ENCODE measurements around the gene GATB. TPM values are rescaled to one million over a fixed set of nuclear protein-coding genes. Genes with fewer than 3 reads are reported as not detected.

Gene GATB
- total and polyA plus RNA-seq, 2 donors (not counting 3 experiments of a cell fraction or from before 2014, with no cell fraction given): 14.4 to 17.7 TPM

DNA sequence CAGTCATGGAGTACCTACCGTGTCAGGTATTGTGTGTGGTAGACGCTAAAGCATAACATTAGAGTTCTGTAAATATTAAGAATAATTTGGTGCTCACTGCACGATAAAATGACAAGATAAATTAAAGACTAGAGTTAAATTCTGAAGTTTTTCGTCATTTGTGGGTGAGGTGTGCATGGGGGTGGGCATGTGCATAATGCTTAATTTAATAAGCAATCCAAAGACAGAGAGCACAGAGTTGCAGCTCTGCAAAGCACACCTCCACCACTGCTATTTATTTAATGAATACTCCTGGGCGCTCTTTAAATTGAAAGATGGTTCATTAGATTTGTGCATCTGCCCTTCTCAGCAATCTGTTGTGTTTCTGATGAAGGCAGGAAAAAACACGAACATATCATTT, 62.6 kb downstream of the GATB start:
- Histone ChIP-seq H3K9ac (replicated peaks; ENCODE audit: extremely low read depth, insufficient read depth, low read length) (no peak overlapping the region), H4K20me1 (replicated peaks; ENCODE audit: control insufficient read depth, extremely low read depth, insufficient read depth, low read length) (no peaks in the 10 kb centered on the region), H3K27me3 (ENCODE audit: control insufficient read depth in 2 of 2, insufficient read depth in 2 of 2, low read length in 2 of 2) (no peaks in the 10 kb centered on the region), H3K79me2 (ENCODE audit: control insufficient read depth, insufficient read depth, low read length) (no peaks in the 10 kb centered on the region), H3K9me3 (replicated peaks; ENCODE audit: control insufficient read depth, insufficient read depth, low read length) (no peaks in the 10 kb centered on the region), H3K36me3 (ENCODE audit: control insufficient read depth in 2 of 2, extremely low read depth in 1 of 2, insufficient read depth in 2 of 2, low read length in 2 of 2) (peaks cover 0 to 3% of the 10 kb centered on the region in 2 experiments), H3K27ac (ENCODE audit: insufficient read depth, low read depth, low read length) (no peak overlapping the region), H3K4me1 (ENCODE audit: control insufficient read depth, extremely low read depth, insufficient read depth, low read length) (no peaks in the 10 kb centered on the region), H3K4me2 (ENCODE audit: insufficient read depth, low read length) (no peak overlapping the region), H3K4me3 (replicated peaks in 1 of 3; ENCODE audit: insufficient read depth in 1 of 3, low read depth in 1 of 3, low read length in 3 of 3) (no peak overlapping the region), H3K9me1 (replicated peaks; ENCODE audit: control insufficient read depth, extremely low read depth, insufficient read depth, low read length) (no peaks in the 10 kb centered on the region), H2AFZ (ENCODE audit: low read depth, low read length) (no peak overlapping the region)
- DNase-seq (ENCODE audit: low read depth, low spot score): no peak
- no peak for FAIRE-seq
- dilution Hi-C loops (cut with MboI; ENCODE audit: extremely low pct_ligation_motif_present, low sequenced_read_pairs) (no loop called here), intact Hi-C loops (cut with micrococcal nuclease) (no loop called here)
- no TSS peak for BruUV-seq (replicated peaks)
- POLR2A ChIA-PET: no interaction called here
- CTCF ChIA-PET: no interaction called here
- TF ChIP-seq EZH2 (IDR thresholded peaks at IDR 0.05; ENCODE audit: borderline replicate concordance, low read depth, low read length, severe bottlenecking) (no peak), FOS (IDR thresholded peaks at IDR 0.05; ENCODE audit: borderline replicate concordance, insufficient read depth, low read length) (no peak), MYC (IDR thresholded peaks at IDR 0.05; ENCODE audit: low read depth, low read length) (no peak), POLR2A (IDR thresholded peaks at IDR 0.05; ENCODE audit: low read depth, low read length) (no peak), POLR2AphosphoS5 (IDR thresholded peaks at IDR 0.05; ENCODE audit: insufficient read depth, low read depth, low read length) (no peak), GATA2 (IDR thresholded peaks at IDR 0.05; ENCODE audit: insufficient read depth, insufficient read length, low read depth, low read length) (no peak), JUN (IDR thresholded peaks at IDR 0.05; ENCODE audit: borderline replicate concordance, insufficient read depth, insufficient read length, low read depth) (no peak)
- TF ChIP-seq, protein P1, sequence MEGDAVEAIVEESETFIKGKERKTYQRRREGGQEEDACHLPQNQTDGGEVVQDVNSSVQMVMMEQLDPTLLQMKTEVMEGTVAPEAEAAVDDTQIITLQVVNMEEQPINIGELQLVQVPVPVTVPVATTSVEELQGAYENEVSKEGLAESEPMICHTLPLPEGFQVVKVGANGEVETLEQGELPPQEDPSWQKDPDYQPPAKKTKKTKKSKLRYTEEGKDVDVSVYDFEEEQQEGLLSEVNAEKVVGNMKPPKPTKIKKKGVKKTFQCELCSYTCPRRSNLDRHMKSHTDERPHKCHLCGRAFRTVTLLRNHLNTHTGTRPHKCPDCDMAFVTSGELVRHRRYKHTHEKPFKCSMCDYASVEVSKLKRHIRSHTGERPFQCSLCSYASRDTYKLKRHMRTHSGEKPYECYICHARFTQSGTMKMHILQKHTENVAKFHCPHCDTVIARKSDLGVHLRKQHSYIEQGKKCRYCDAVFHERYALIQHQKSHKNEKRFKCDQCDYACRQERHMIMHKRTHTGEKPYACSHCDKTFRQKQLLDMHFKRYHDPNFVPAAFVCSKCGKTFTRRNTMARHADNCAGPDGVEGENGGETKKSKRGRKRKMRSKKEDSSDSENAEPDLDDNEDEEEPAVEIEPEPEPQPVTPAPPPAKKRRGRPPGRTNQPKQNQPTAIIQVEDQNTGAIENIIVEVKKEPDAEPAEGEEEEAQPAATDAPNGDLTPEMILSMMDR (IDR thresholded peaks at IDR 0.05; ENCODE audit: extremely low read depth in 1 of 2, insufficient read depth in 1 of 2, low read depth in 1 of 2, low read length in 2 of 2): no peak
- TF ChIP-seq, protein P2, sequence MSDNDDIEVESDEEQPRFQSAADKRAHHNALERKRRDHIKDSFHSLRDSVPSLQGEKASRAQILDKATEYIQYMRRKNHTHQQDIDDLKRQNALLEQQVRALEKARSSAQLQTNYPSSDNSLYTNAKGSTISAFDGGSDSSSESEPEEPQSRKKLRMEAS (IDR thresholded peaks at IDR 0.05; ENCODE audit: insufficient read depth, insufficient read length): no peak
